ENCODE results near the gene ODF2.
"Not testable (repeated sequence)": the region's sequence is repeated elsewhere in the genome, so short reads cannot be mapped to it uniquely, and the experiment has no call there.

The ODF2 gene

DNA sequence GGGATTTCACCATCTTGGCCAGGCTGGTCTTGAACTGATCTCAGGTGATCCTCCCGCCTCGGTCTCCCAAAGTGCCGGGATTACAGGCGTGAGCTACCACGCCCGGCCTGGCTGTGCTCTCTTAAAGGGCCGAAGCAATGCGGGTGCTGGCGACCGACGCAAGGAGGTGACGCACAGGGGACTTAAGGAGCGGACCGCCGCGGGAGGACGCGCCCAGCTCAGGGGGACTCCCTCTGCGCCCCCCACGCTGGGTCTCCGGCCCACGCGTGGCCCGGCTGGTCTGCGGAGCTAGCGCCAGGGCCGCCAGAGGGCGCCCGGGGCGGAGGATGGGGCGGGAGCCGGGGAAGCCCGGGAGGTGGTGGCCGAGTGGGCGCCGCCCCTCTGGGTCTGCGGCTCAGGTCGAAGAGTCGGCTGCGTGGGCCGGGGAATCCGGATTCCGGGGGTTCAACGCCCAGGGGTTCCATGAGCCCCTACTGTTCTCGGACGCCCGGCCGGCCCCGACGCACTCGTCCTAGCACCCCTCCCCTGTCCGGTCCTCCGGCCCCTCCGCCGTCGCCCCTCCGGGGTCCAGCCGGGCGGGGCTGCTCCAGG is 35.7 kb upstream of the ODF2 start:
- peak overlapping the region; percentile 72 for H3K4me3 Mint-ChIP-seq
- H3K4me1 Mint-ChIP-seq = peaks cover 8% of the 10 kb centered on the region
- peaks cover 29% of the 10 kb centered on the region for H3K27me3 Mint-ChIP-seq
- DNase-seq (peak; percentile 83), ATAC-seq (peak; percentile 76)
- H3K27ac Mint-ChIP-seq = no peak overlapping the region
- H3K36me3 Mint-ChIP-seq (ENCODE audit: low read depth) = no peaks in the 10 kb centered on the region
- no peaks in the 10 kb centered on the region for H3K9me3 Mint-ChIP-seq

DNA sequence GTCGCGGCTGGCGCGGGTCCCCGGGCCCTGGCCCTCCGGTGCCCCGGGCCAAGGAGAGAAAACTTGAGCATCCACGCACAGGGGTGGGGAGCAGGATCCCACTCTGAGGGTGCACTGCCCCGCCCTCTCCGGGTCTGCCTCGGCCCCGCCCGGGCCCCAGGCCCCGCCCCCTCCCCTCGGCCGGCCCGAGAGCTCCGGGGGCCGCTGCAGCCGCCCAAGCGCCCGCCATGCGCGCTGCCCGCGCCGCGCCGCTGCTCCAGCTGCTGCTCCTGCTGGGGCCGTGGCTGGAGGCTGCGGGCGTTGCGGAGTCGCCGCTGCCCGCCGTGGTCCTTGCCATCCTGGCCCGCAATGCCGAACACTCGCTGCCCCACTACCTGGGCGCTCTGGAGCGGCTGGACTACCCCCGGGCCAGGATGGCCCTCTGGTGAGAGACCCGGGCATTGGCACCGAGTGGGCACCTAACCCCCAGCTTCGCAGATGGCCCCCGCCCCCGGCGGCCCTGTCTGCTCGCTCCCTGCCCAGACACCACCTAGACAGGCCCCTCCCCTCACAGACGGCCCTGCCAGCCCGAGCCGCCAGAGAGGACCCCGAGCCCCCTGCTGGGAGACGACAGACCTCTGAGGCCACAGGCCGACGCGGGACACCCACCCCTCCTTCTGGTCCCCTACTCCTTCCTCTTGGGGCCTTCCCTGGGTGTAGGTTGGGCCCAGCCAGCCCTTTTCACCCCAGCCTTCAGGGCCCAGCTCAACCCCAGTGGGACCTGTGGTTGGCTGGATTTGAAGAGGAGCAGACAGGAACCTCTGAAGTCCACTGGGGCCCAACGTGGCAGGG is 34.9 kb upstream of the ODF2 start, which contains the start of gene CERCAM:
Gene CERCAM (plus strand): TSS at position 207 of the 831 bp plus-strand sequence. CDS start 21 bp downstream, at position 228.
- Mint-ChIP-seq H3K4me1 (peaks cover 8% of the 10 kb centered on the region), H3K27ac (no peak within 1 kb of the TSS), H3K36me3 (ENCODE audit: low read depth) (no peaks in the 10 kb centered on the region), H3K27me3 (peaks cover 24% of the 10 kb centered on the region), H3K4me3 (peak within 1 kb of the TSS; percentile 72), H3K9me3 (no peaks in the 10 kb centered on the region)
- DNase-seq (peak; percentile 58), ATAC-seq (peak; percentile 74)

DNA sequence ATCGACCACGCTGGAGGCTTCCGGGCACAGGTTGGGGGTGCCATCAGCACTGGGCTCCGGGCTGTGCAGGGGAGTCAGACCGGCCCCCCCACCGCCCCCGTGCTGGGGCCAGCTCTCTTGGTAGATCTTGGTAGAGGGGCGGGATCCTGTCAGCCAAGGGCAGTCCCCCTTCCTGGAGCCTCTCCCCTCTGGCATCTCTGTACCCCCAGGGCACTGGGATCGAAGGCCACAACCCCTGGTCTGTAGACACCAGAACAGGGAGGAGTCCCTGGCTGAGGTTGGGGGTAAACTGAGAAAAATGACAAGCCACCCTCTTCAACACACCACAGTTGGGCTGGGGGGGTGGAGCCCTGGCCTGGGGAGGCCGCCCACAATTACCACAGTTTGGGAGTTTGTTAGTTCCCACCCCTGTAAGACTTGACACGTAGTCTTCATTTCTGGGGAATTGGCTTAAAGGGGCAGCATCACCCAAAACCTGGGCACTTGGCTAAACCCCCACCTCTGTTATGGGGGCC is 34.3 kb upstream of the ODF2 start:
- ATAC-seq = no peak
- Mint-ChIP-seq H3K36me3 (ENCODE audit: low read depth) (no peaks in the 10 kb centered on the region), H3K27me3 (peaks cover 17% of the 10 kb centered on the region), H3K27ac (no peak overlapping the region), H3K9me3 (no peaks in the 10 kb centered on the region), H3K4me1 (peaks cover 8% of the 10 kb centered on the region), H3K4me3 (peak overlapping the region; percentile 49)
- DNase-seq = peak; percentile 10

DNA sequence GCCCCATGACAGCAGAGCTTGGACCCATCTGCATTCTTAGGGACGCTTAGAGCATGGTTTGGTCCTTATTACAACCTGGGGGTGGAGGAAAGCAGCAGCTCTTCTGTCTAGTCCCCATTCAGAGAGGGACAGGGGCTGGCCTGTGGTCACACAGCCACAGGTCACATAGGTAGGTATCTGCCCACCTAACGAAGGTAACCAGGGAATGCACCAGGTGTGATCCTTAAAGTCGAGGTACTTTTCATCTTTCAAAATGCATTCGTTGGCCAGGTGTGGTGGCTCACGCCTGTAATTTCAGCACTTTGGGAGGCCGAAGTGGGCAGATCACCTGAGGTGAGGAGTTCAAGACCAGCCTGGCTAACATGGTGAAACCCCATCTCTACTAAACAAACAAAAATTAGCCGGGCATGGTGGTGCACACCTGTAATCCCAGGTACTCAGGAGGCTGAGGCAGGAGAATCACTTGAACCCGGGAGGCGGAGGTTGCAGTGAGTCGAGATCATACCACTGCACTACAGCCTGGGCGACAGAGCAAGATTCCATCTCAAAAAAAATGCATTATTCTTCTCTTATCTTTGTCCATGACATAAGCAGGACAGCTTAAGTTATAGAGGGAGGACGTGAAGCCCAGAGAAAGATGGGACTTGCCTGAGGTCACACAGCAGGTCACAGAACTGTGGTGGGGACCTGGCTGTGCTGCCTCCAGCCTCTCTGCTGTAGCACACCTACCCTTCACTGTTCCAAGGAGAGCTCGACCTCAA is 33.6 kb upstream of the ODF2 start:
- H3K27me3 Mint-ChIP-seq = peaks cover 14% of the 10 kb centered on the region
- H3K4me3 Mint-ChIP-seq; H3K9me3 Mint-ChIP-seq; H3K36me3 Mint-ChIP-seq (ENCODE audit: low read depth); ATAC-seq; H3K27ac Mint-ChIP-seq; H3K4me1 Mint-ChIP-seq; DNase-seq: not testable (repeated sequence)

DNA sequence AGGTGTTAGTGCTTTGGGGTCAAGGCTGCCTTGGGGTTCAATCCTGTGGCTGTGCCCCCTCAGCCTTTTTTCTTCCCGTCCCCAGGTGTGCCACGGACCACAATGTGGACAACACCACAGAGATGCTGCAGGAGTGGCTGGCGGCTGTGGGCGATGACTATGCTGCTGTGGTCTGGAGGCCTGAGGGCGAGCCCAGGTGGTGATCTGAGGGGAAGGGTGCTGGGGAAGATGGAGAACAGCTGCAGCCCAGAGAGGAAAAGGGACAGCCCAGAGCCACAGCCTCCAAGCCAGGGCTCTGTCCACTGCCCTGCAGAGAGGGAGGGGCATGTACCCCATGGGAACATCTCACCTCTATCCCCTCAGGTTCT is 33.0 kb upstream of the ODF2 start:
- ATAC-seq = no peak

DNA sequence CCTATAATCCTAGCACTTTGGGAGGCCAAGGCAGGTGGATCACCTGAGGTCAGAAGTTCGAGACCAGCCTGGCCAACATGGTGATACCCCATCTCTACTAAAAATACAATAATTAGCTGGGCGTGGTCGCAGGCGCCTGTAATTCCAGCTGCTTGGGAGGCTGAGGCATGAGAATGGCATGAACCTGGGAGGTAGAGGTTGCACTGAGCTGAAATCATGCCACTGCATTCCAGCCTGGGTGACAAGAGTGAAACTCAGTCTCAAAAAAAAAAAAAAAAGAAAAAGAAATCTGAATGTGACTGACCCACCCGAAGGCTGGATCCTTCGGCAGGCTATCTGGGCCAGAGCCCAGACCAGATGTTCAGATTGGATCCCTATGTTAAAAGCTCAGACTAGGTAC is 32.5 kb upstream of the ODF2 start:
- not testable (repeated sequence) for H3K27ac Mint-ChIP-seq; DNase-seq; ATAC-seq; H3K9me3 Mint-ChIP-seq; H3K36me3 Mint-ChIP-seq (ENCODE audit: low read depth); H3K4me3 Mint-ChIP-seq; H3K4me1 Mint-ChIP-seq
- H3K27me3 Mint-ChIP-seq = peaks cover 14% of the 10 kb centered on the region

More for the DNA sequence above, 33.0 kb upstream of the ODF2 start:
- Mint-ChIP-seq H3K4me1 (peaks cover 8% of the 10 kb centered on the region), H3K4me3 (no peak overlapping the region), H3K27me3 (peaks cover 14% of the 10 kb centered on the region), H3K9me3 (no peaks in the 10 kb centered on the region), H3K27ac (no peak overlapping the region), H3K36me3 (ENCODE audit: low read depth) (no peaks in the 10 kb centered on the region)
- DNase-seq = no peak

DNA sequence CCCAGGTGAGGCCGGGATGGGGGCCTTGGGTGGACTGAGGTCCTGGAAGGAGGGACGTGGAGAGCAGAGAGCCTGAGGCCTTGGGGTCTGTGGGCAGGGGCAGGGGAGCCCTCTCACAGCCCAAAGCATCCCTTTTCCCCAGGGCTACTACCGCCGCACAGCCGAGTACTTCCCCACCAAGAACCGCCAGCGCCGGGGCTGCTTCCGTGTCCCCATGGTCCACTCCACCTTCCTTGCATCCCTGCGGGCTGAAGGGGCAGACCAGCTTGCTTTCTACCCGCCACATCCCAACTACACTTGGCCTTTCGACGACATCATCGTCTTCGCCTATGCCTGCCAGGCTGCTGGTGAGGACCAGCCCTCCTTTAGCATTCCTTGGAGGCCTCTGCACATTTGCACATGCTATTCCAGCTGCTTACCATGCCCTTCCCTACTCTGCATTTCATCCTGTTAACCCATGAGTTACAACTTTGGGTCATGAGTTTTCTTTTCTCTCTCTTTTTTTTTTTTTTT is 31.5 kb upstream of the ODF2 start:
- no peak overlapping the region for H3K4me3 Mint-ChIP-seq
- peaks cover 7% of the 10 kb centered on the region for H3K27me3 Mint-ChIP-seq
- DNase-seq (no peak), ATAC-seq (no peak)
- peaks cover 8% of the 10 kb centered on the region for H3K4me1 Mint-ChIP-seq
- no peaks in the 10 kb centered on the region for H3K9me3 Mint-ChIP-seq
- no peak overlapping the region for H3K27ac Mint-ChIP-seq
- no peaks in the 10 kb centered on the region for H3K36me3 Mint-ChIP-seq (ENCODE audit: low read depth)

DNA sequence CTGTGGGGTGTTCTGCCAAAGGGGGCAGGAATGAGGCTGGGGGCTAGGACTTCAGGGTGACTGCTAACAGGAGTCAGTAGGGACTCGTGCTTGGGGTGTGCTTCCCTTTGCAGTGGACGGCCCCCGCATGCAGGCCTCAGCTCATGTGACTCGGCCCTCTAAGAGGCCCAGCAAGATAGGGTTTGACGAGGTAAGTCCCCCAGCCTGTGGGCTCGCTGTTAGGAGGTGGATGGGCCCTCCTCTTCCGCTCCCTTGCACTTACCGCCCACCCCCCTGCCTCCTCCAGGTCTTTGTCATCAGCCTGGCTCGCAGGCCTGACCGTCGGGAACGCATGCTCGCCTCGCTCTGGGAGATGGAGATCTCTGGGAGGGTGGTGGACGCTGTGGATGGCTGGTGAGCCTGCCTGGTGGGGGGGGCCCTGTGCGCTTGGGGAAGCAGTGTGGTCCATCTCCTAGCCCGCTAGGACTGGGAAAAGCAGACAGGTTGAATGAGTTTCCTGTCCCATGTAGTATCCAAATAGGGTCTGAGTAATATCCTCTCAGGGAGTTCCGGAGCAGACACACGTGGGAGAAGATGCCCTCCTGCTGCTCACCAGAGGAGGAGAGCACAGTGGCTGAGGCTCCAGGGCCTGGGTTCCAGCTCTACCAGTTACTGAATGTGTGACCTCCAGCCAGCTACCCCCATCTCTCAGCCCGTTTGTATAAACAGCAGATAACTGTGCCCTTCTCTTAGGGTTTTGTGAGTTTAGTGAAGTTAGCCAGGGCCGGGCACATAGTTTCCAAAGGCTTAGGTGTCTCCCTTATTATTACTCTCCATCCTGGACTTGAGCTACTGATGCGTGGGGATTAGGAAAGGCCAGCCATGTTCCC is 26.9 kb upstream of the ODF2 start:
- H3K4me3 Mint-ChIP-seq = no peak overlapping the region
- DNase-seq = no peak
- no peaks in the 10 kb centered on the region for H3K36me3 Mint-ChIP-seq (ENCODE audit: low read depth)
- ATAC-seq = no peak
- no peaks in the 10 kb centered on the region for H3K4me1 Mint-ChIP-seq
- H3K27ac Mint-ChIP-seq = no peak overlapping the region
- no peaks in the 10 kb centered on the region for H3K9me3 Mint-ChIP-seq
- H3K27me3 Mint-ChIP-seq = no peaks in the 10 kb centered on the region

DNA sequence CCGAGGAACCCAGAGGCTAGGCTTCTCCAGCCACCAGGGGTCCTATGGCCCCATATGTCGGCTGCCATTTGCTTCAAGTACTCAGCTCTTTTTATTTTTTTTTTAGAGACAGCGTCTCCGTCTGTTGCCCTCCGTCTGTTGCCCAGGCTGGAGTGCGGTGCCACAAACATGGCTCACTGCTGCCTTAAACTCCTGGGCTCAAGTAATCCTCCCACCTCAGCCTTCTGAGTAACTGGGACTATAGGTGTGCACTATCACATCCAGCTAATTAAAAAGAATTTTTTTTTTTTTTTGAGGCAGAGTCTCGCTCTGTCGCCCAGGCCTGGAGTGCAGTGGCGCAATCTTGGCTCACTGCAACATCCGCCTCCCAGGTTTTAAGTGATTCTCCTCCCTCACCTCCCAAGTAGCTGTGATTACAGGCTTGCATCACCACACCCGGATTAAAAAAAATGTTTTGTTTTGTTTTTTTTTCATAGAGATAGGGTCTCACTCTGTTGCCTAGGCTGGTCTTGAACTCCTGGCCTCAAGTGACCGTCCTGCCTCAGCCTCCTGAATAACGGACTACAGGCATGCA is 26.2 kb upstream of the ODF2 start:
- no peaks in the 10 kb centered on the region for H3K9me3 Mint-ChIP-seq
- H3K36me3 Mint-ChIP-seq (ENCODE audit: low read depth) = no peaks in the 10 kb centered on the region
- no peak overlapping the region for H3K4me3 Mint-ChIP-seq
- no peaks in the 10 kb centered on the region for H3K4me1 Mint-ChIP-seq
- H3K27me3 Mint-ChIP-seq = no peaks in the 10 kb centered on the region
- DNase-seq (no peak), ATAC-seq (no peak)
- H3K27ac Mint-ChIP-seq = no peak overlapping the region

DNA sequence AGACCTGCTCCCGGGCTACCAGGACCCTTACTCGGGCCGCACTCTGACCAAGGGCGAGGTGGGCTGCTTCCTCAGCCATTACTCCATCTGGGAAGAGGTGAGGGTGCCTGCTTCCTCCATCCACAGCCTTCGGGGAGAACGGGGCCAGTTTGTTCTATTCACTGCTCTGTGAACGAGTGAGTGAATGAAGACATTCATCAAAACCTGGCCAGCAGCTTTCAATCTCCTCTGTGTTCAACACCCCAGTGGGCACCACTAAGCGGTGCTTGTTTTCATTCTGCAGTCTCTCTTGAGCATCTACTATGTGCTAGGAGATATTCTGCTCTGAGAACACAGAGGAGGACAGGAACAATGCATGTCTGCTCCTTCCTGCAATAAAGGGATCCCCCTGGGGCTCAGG is 24.6 kb upstream of the ODF2 start:
- Mint-ChIP-seq H3K27ac (no peak overlapping the region), H3K27me3 (no peaks in the 10 kb centered on the region), H3K4me1 (no peaks in the 10 kb centered on the region), H3K36me3 (ENCODE audit: low read depth) (no peaks in the 10 kb centered on the region), H3K4me3 (no peak overlapping the region), H3K9me3 (no peaks in the 10 kb centered on the region)
- ATAC-seq = no peak
- no peak for DNase-seq

DNA sequence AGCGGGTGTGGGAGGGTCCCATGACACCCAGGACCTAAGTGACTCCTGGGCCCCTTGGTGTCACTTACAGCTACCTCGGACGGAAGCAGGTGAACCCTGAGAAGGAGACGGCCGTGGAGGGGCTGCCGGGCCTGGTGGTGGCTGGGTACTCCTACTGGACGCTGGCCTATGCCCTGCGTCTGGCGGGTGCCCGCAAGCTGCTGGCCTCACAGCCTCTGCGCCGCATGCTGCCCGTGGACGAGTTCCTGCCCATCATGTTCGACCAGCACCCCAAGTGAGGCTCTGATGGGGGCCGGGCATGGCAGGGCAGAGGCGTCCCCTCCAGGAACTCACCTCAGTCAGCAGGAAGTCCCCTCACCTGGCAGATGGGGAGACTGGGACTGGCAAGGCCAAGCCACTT is 21.5 kb upstream of the ODF2 start:
- H3K4me3 Mint-ChIP-seq = no peak overlapping the region
- no peak overlapping the region for H3K27ac Mint-ChIP-seq
- no peaks in the 10 kb centered on the region for H3K27me3 Mint-ChIP-seq
- DNase-seq (no peak), ATAC-seq (no peak)
- H3K9me3 Mint-ChIP-seq = no peaks in the 10 kb centered on the region
- no peaks in the 10 kb centered on the region for H3K4me1 Mint-ChIP-seq
- H3K36me3 Mint-ChIP-seq (ENCODE audit: low read depth) = no peaks in the 10 kb centered on the region

DNA sequence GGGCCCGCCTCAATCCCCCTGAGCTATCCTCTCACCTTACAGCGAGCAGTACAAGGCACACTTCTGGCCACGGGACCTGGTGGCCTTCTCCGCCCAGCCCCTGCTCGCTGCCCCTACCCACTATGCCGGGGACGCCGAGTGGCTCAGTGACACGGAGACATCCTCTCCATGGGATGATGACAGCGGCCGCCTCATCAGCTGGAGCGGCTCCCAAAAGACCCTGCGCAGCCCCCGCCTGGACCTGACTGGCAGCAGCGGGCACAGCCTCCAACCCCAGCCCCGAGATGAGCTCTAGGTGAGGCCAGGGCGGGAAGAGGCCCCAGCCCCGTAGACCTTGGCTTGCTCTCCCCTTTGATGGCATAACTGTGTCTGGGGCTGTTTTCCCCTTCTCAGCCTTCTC is 20.2 kb upstream of the ODF2 start:
- H3K9me3 Mint-ChIP-seq = no peaks in the 10 kb centered on the region
- DNase-seq (no peak), ATAC-seq (no peak)
- no peak overlapping the region for H3K27ac Mint-ChIP-seq
- H3K27me3 Mint-ChIP-seq = no peaks in the 10 kb centered on the region
- no peaks in the 10 kb centered on the region for H3K4me1 Mint-ChIP-seq
- H3K36me3 Mint-ChIP-seq (ENCODE audit: low read depth) = no peaks in the 10 kb centered on the region
- no peak overlapping the region for H3K4me3 Mint-ChIP-seq

DNA sequence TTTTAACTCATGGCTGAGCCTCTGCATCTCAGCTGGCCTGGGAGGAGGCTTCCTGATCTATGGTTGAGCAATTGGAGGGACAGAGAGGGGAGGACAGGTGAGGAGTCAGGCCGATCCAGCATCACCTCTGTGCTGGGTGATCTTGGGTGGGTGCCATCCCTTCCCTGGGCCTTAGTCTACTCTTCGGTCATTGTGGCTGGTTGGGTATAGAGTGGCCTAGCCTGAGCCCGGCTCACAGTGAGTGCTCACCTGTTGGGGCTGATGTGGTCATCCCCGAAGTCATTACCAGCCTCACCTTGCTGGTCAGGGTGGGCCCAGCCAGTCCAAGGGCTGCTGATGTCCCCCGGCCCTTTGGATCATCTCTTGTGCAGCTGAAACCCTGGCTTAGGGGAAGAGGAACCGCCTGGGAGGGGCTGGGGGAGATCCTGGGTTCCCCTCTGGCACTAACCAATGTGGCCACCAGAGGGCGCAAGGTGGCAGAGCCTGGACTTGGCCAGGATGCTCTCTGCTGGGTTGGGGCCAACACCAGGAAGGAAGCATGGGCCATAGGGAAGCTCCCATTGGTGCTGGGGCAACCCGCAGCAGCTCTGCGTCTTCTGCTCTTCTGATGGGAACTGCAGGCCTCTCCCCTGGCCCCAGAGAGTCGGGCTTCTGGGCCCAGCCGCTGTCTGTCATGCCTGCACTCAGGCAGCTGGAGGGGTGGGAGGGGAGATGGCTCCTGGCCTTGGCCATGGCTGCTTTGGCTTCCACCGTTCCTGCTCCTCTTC is 17.3 kb upstream of the ODF2 start:
- no peaks in the 10 kb centered on the region for H3K4me1 Mint-ChIP-seq
- no peaks in the 10 kb centered on the region for H3K9me3 Mint-ChIP-seq
- H3K27ac Mint-ChIP-seq = no peak overlapping the region
- H3K27me3 Mint-ChIP-seq = no peaks in the 10 kb centered on the region
- H3K4me3 Mint-ChIP-seq = no peak overlapping the region
- DNase-seq (peak; percentile 92), ATAC-seq (peak; percentile 88)
- no peaks in the 10 kb centered on the region for H3K36me3 Mint-ChIP-seq (ENCODE audit: low read depth)

All from activated naive CD8-positive, alpha-beta T cell treated with anti-CD3 and anti-CD28 coated beads, Interleukin-2, amount 50 U/mL, for 24 hours (primary cell).